ENCODE data around the gene AKAP8. TPM values are rescaled to one million over a fixed set of nuclear protein-coding genes. Genes with fewer than 3 reads are reported as not detected.

Gene AKAP8
- total RNA-seq, 2 experiments from 2014 or later: 22.2 to 52.3 TPM

DNA sequence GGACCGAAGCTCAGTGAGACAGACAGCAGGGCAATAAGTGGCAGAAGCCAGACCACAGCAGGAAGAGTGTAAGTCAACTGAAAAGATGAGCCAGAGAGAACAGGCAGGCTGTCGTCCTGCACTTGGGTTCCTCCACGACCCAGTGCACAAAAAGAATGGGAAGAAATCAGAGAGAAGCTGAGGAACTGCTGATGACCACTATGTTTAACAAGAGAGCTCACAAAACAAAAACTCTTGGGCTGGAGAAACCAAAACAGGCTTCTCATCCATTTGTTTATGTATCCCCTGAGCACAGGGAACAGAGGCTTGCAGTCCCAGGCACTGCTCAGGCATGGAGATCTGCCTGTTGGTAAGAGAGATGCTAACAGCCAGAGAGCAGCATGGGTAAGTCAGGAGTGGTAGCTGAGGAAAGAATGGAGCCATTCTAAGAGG, 25.2 kb upstream of the AKAP8 start:
- H3K27ac ChIP-seq (ENCODE audit: low read depth, low read length, poor library complexity, severe bottlenecking): peak overlapping the region; percentile 27
- POLR2A ChIA-PET: no interaction called here
- CTCF ChIA-PET (ENCODE audit: unreplicated experiment): no interaction called here
- TF ChIP-seq EZH2phosphoT487 (IDR thresholded peaks at IDR 0.05; ENCODE audit: borderline replicate concordance, low read depth, low read length) (no peak), CTCF (conservative IDR thresholded peaks at IDR 0.05; ENCODE audit: low read length) (no peak)
- no peak overlapping the region for H2AFZ ChIP-seq (ENCODE audit: low read length)
- peaks cover 89% of the 10 kb centered on the region for H3K36me3 ChIP-seq (ENCODE audit: insufficient read depth, low read length)
- 0 out of 2 replicates have a peak, but pooled peaks cover 4% of the 10 kb centered on the region for H4K20me1 ChIP-seq (ENCODE audit: insufficient read depth, low read length)
- no peaks in the 10 kb centered on the region for H3K9me2 ChIP-seq (ENCODE audit: insufficient read depth, low read length)
- DNase-seq (ENCODE audit: low spot score): peak; percentile 34
- H3K4me3 ChIP-seq (ENCODE audit: low read depth, low read length, poor library complexity, severe bottlenecking): no peak overlapping the region
- intact Hi-C loops (cut with micrococcal nuclease; ENCODE audit: unreplicated experiment): no loop called here
- no peaks in the 10 kb centered on the region for H3K9me3 ChIP-seq (ENCODE audit: low read length)
- peaks cover 60% of the 10 kb centered on the region for H3K79me2 ChIP-seq (ENCODE audit: insufficient read depth, low read depth, low read length)
- peak overlapping the region; percentile 36; the same call in 1 of the 2 replicates for H3K4me2 ChIP-seq (ENCODE audit: low read length)
- BruUV-seq (replicated peaks): no TSS peak
- H3K4me1 ChIP-seq (ENCODE audit: insufficient read depth, low read length, poor library complexity, severe bottlenecking): peaks cover 12% of the 10 kb centered on the region

GRCh38 chr19:15404097-15404779, 24.7 kb upstream of the AKAP8 start:
- H3K27ac ChIP-seq (ENCODE audit: low read depth, low read length, poor library complexity, severe bottlenecking): peak overlapping the region; percentile 27
- intact Hi-C loops (cut with micrococcal nuclease; ENCODE audit: unreplicated experiment): no loop called here
- H3K9me3 ChIP-seq (ENCODE audit: low read length): no peaks in the 10 kb centered on the region
- H3K36me3 ChIP-seq (ENCODE audit: insufficient read depth, low read length): peaks cover 89% of the 10 kb centered on the region
- ChIA-PET POLR2A (no interaction called here), CTCF (ENCODE audit: unreplicated experiment) (no interaction called here)
- H3K79me2 ChIP-seq (ENCODE audit: insufficient read depth, low read depth, low read length): peaks cover 56% of the 10 kb centered on the region
- TF ChIP-seq CTCF (conservative IDR thresholded peaks at IDR 0.05; ENCODE audit: low read length) (no peak), EZH2phosphoT487 (IDR thresholded peaks at IDR 0.05; ENCODE audit: borderline replicate concordance, low read depth, low read length) (no peak)
- H3K9me2 ChIP-seq (ENCODE audit: insufficient read depth, low read length): no peaks in the 10 kb centered on the region
- H3K4me2 ChIP-seq (ENCODE audit: low read length): peak overlapping the region; percentile 36; the same call in 1 of the 2 replicates
- no TSS peak for BruUV-seq (replicated peaks)
- H4K20me1 ChIP-seq (ENCODE audit: insufficient read depth, low read length): 0 out of 2 replicates have a peak, but pooled peaks cover 4% of the 10 kb centered on the region
- no peak for DNase-seq (ENCODE audit: low spot score)
- H3K4me1 ChIP-seq (ENCODE audit: insufficient read depth, low read length, poor library complexity, severe bottlenecking): peaks cover 12% of the 10 kb centered on the region
- no peak overlapping the region for H3K4me3 ChIP-seq (ENCODE audit: low read depth, low read length, poor library complexity, severe bottlenecking)
- H2AFZ ChIP-seq (ENCODE audit: low read length): no peak overlapping the region

DNA sequence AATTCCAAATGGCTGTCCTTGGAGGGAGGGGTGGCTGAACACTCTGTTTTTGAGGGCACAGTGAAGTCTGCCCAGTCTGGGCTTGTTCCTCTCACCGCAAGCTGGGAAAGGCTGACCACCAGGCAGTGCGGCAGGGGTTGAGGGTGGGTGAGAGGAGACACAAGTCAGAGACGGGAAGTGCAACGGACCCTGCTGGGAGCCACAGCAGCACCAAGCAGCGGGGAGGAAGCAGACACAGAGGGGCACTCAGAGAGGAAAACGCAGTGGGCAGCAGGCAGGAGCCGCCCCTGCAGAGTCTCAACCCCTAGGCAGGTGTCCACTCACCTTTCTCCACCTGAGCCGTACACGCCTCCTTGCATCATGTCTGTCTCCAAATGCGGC, 23.6 kb upstream of the AKAP8 start:
- no peak overlapping the region for H3K4me3 ChIP-seq (ENCODE audit: low read depth, low read length, poor library complexity, severe bottlenecking)
- H3K9me3 ChIP-seq (ENCODE audit: low read length): no peaks in the 10 kb centered on the region
- peaks cover 92% of the 10 kb centered on the region for H3K36me3 ChIP-seq (ENCODE audit: insufficient read depth, low read length)
- ChIA-PET POLR2A (no interaction called here), CTCF (ENCODE audit: unreplicated experiment) (no interaction called here)
- intact Hi-C loops (cut with micrococcal nuclease; ENCODE audit: unreplicated experiment): no loop called here
- H2AFZ ChIP-seq (ENCODE audit: low read length): no peak overlapping the region
- H3K4me1 ChIP-seq (ENCODE audit: insufficient read depth, low read length, poor library complexity, severe bottlenecking): peaks cover 12% of the 10 kb centered on the region
- no peak overlapping the region for H3K27ac ChIP-seq (ENCODE audit: low read depth, low read length, poor library complexity, severe bottlenecking)
- peaks cover 48% of the 10 kb centered on the region for H3K79me2 ChIP-seq (ENCODE audit: insufficient read depth, low read depth, low read length)
- TF ChIP-seq CTCF (conservative IDR thresholded peaks at IDR 0.05; ENCODE audit: low read length) (no peak), EZH2phosphoT487 (IDR thresholded peaks at IDR 0.05; ENCODE audit: borderline replicate concordance, low read depth, low read length) (no peak)
- no peak overlapping the region for H3K4me2 ChIP-seq (ENCODE audit: low read length)
- no TSS peak for BruUV-seq (replicated peaks)
- no peaks in the 10 kb centered on the region for H3K9me2 ChIP-seq (ENCODE audit: insufficient read depth, low read length)
- DNase-seq (ENCODE audit: low spot score): no peak
- 0 out of 2 replicates have a peak, but pooled peaks cover 4% of the 10 kb centered on the region for H4K20me1 ChIP-seq (ENCODE audit: insufficient read depth, low read length)

Measured in OCI-LY7 (cell line).